SK-N-MC (cell line): Measurements from ENCODE around the gene HELZ.

ENCODE experiments used
- EZH2 ChIP-seq: fragments of 200-600 bp; sonication (generic); IDR thresholded peaks from one replicate; pipeline ENCODE4 v1.6.1; 2017; ENCODE audit warnings: antibody characterized with exemption
- FOXP2 ChIP-seq: optimal IDR thresholded peaks from 2 replicates; pipeline ENCODE3; 2011; ENCODE audit warnings: mild to moderate bottlenecking, moderate library complexity; ENCODE audit not compliant: insufficient read depth; ENCODE audit errors: extremely low read length, control extremely low read depth
- POLR2AphosphoS5 ChIP-seq: IDR thresholded peaks from 2 replicates; pipeline ENCODE4 v1.6.1; 2012; ENCODE audit warnings: mild to moderate bottlenecking, low read depth, low read length, borderline replicate concordance

DNA sequence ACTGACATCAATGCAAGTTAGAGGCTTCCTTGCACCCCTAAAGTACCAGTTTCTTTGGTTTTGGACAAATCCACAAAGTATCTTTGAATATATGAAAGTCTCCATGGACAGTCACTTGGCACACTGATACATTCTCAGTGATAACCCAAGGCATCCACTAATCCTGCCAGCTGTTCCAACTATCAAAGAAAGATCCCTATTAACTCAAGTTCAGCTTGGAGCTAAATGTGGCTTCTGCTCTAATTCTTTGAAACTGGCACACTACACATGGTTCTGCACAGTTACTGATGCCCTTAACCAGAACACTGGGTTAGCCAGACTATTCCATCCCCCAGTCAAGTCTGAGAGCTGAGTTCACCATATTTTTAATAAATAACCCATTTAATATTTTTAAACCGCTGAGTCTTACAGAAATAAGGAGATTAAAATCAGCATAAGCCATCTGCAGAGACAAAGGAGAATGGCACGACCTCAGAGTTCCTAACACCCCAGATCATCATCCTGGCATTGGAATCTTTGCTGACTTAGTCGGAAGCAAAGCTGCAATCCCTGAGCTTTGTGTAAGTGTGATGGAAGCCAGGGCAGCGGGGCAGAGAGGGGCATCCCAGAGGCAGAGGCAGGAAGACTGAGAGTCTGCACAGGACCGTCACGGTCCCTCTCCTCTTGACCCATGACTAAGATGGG, 194.4 kb downstream of the HELZ start:
- no peak for TF ChIP-seq EZH2
- no peak for TF ChIP-seq POLR2AphosphoS5
- no peak for TF ChIP-seq FOXP2
